H9 (cell line): ENCODE data around the gene NOXA1. TPM values are rescaled to one million over a fixed set of nuclear protein-coding genes. Genes with fewer than 3 reads are reported as not detected.

Experiments used
- DNase-seq: peaks from one replicate; pipeline ENCODE4 v3.0.0-alpha.2; 2017
- H2AFZ ChIP-seq: one replicate; pipeline ENCODE4 v1.6.1; 2013; ENCODE audit warnings: mild to moderate bottlenecking, low read length, control low read depth, moderate library complexity
- H2AK5ac ChIP-seq: 2 replicates; pipeline ENCODE4 v1.6.1; 2013; ENCODE audit warnings: low read length, control low read depth, mixed read lengths; ENCODE audit not compliant: insufficient read length
- H2BK120ac ChIP-seq: one replicate; pipeline ENCODE4 v1.6.1; 2013; ENCODE audit warnings: low read depth, mild to moderate bottlenecking, low read length, control low read depth, inconsistent platforms; ENCODE audit not compliant: poor library complexity, severe bottlenecking
- H2BK12ac ChIP-seq: 2 replicates; pipeline ENCODE4 v1.6.1; 2013; ENCODE audit warnings: low read length, control low read depth, mixed read lengths, low read depth; ENCODE audit not compliant: insufficient read length
- H2BK15ac ChIP-seq: 2 replicates; pipeline ENCODE4 v1.6.1; 2013; ENCODE audit warnings: low read depth, low read length, control low read depth
- H2BK20ac ChIP-seq: one replicate; pipeline ENCODE4 v1.6.1; 2013; ENCODE audit warnings: low read depth, mild to moderate bottlenecking, low read length, control low read depth, inconsistent platforms; ENCODE audit not compliant: poor library complexity, severe bottlenecking
- H2BK5ac ChIP-seq: 2 replicates; pipeline ENCODE4 v1.6.1; 2013; ENCODE audit warnings: low read length, control low read depth, mixed read lengths; ENCODE audit not compliant: insufficient read length
- H3K14ac ChIP-seq: 2 replicates; pipeline ENCODE4 v1.6.1; 2013; ENCODE audit warnings: low read length, control low read depth; ENCODE audit not compliant: insufficient read depth
- H3K18ac ChIP-seq: 2 replicates; pipeline ENCODE4 v1.6.1; 2013; ENCODE audit warnings: low read depth, mild to moderate bottlenecking, mixed read lengths, low read length, control low read depth; ENCODE audit not compliant: insufficient read length
- H3K23ac ChIP-seq: 2 replicates; pipeline ENCODE4 v1.6.1; 2013; ENCODE audit warnings: low read length, control low read depth, mixed read lengths, low read depth; ENCODE audit not compliant: insufficient read length
- H3K23me2 ChIP-seq: 2 replicates; pipeline ENCODE4 v1.6.1; 2013; ENCODE audit warnings: low read depth, mild to moderate bottlenecking, mixed read lengths, low read length, control low read depth; ENCODE audit not compliant: insufficient read length, poor library complexity, severe bottlenecking
- H3K27ac ChIP-seq: 2 replicates; pipeline ENCODE4 v1.5.1; 2013; ENCODE audit warnings: low read length, control low read depth, mixed read lengths, low read depth; ENCODE audit not compliant: insufficient read length
- H3K27me3 ChIP-seq: 2 replicates; pipeline ENCODE4 v1.6.1; 2013; ENCODE audit warnings: low read length, control low read depth, inconsistent platforms; ENCODE audit not compliant: insufficient read depth
- H3K4ac ChIP-seq: 2 replicates; pipeline ENCODE4 v1.6.1; 2013; ENCODE audit warnings: low read depth, mild to moderate bottlenecking, control low read depth, inconsistent platforms, low read length, moderate library complexity
- H3K4me1 ChIP-seq: 2 replicates; pipeline ENCODE4 v1.6.1; 2013; ENCODE audit warnings: low read length, control low read depth, inconsistent platforms; ENCODE audit not compliant: insufficient read depth
- H3K4me2 ChIP-seq: 2 replicates; pipeline ENCODE4 v1.6.1; 2013; ENCODE audit warnings: low read length, control low read depth, mixed read lengths; ENCODE audit not compliant: insufficient read length, insufficient read depth
- H3K56ac ChIP-seq: 2 replicates; pipeline ENCODE4 v1.6.1; 2013; ENCODE audit warnings: low read depth, mild to moderate bottlenecking, mixed read lengths, low read length, control low read depth; ENCODE audit not compliant: insufficient read length
- H3K79me1 ChIP-seq: 2 replicates; pipeline ENCODE4 v1.6.1; 2013; ENCODE audit warnings: low read depth, mild to moderate bottlenecking, moderate library complexity, low read length, control low read depth, inconsistent platforms; ENCODE audit not compliant: insufficient read depth, poor library complexity, severe bottlenecking
- H3K79me2 ChIP-seq: 2 replicates; pipeline ENCODE4 v1.6.1; 2013; ENCODE audit warnings: low read length, control low read depth, inconsistent platforms; ENCODE audit not compliant: insufficient read depth
- H3K9ac ChIP-seq: 2 replicates; pipeline ENCODE4 v1.6.1; 2013; ENCODE audit warnings: low read length, control low read depth, mixed read lengths; ENCODE audit not compliant: insufficient read length; ENCODE audit errors: extremely low read depth
- H3K9me3 ChIP-seq: one replicate; pipeline ENCODE4 v1.6.1; 2013; ENCODE audit warnings: low read depth, low read length, inconsistent platforms; ENCODE audit not compliant: control insufficient read depth
- H3T11ph ChIP-seq: one replicate; pipeline ENCODE4 v1.6.1; 2013; ENCODE audit warnings: mild to moderate bottlenecking, low read length, control low read depth, inconsistent platforms
- H4K20me1 ChIP-seq: one replicate; pipeline ENCODE4 v1.6.1; 2013; ENCODE audit not compliant: control insufficient read depth, insufficient read length, insufficient read depth
- H4K5ac ChIP-seq: 2 replicates; pipeline ENCODE4 v1.6.1; 2013; ENCODE audit warnings: low read depth, mild to moderate bottlenecking, mixed read lengths, low read length, control low read depth; ENCODE audit not compliant: insufficient read length
- H4K8ac ChIP-seq: replicated peaks from 2 replicates; pipeline ENCODE4 v1.6.1; 2013; ENCODE audit warnings: low read length, control low read depth, mixed read lengths, low read depth; ENCODE audit not compliant: insufficient read length
- H4K91ac ChIP-seq: 2 replicates; pipeline ENCODE4 v1.6.1; 2013; ENCODE audit warnings: low read depth, mild to moderate bottlenecking, moderate library complexity, mixed read lengths, low read length, control low read depth; ENCODE audit not compliant: insufficient read length
- H3K27ac Mint-ChIP-seq, 3 experiments: 2 replicates in 2 of 3; 3 replicates in 1 of 3; pipeline ENCODE4 v1.8.0; 2020 to 2021; ENCODE audit warnings: mixed read lengths in 3 of 3, mild to moderate bottlenecking in 1 of 3, moderate library complexity in 1 of 3
- H3K27me3 Mint-ChIP-seq: 2 replicates; pipeline ENCODE4 v1.8.0; 2021; ENCODE audit warnings: low read depth, mild to moderate bottlenecking, moderate library complexity, mixed read lengths
- H3K36me3 Mint-ChIP-seq, 3 experiments: 2 replicates in 2 of 3; 3 replicates in 1 of 3; pipeline ENCODE4 v1.8.0; 2020 to 2021; ENCODE audit warnings: low read depth in 3 of 3, mixed read lengths in 3 of 3; ENCODE audit not compliant: insufficient read depth in 1 of 3
- H3K4me1 Mint-ChIP-seq, 2 experiments: 2 replicates each; pipeline ENCODE4 v1.8.0; 2020; ENCODE audit warnings: mixed read lengths in 2 of 2
- H3K4me3 Mint-ChIP-seq, 2 experiments: 2 replicates in 1 of 2; 3 replicates in 1 of 2; pipeline ENCODE4 v1.8.0; 2020 to 2021; ENCODE audit warnings: mild to moderate bottlenecking in 2 of 2, mixed read lengths in 2 of 2, moderate library complexity in 1 of 2
- H3K9me3 Mint-ChIP-seq, 2 experiments: 2 replicates in 1 of 2; 3 replicates in 1 of 2; pipeline ENCODE4 v1.8.0; 2020; ENCODE audit warnings: mild to moderate bottlenecking in 2 of 2, mixed read lengths in 2 of 2, moderate library complexity in 1 of 2
- WGBS: extraction: QIAGEN DNeasy Blood & Tissue Kit; methylation state at CpG from one replicate; pipeline ENCODE4 v1.1.7; 2013; ENCODE audit warnings: missing lambda C conversion rate, low lambda C conversion rate, mixed read lengths; ENCODE audit not compliant: insufficient read length; ENCODE audit errors: extremely low coverage; 5-methylcytosine and 5-hydroxymethylcytosine counted together
- total RNA-seq: library from RNA; stranded (reverse); gene quantifications from 2 replicates; pipeline ENCODE4 v1.2.1, GENCODE V29; 2021
- TF ChIP-seq, protein P1 (sequence below): fragments of 200-600 bp; sonication (generic); conservative IDR thresholded peaks from 3 replicates; pipeline ENCODE4 v1.8.0; 2021; ENCODE audit warnings: antibody characterized with exemption, mild to moderate bottlenecking

The NOXA1 gene
- total RNA-seq, 1 experiment from 2014 or later, result 2.0 TPM

- WGBS, result no CpG with 5 or more reads among the region's 15 CpGs
- Histone ChIP-seq H3K56ac (no peak overlapping the region), H3K23ac (no peak overlapping the region), H4K8ac (no peak overlapping the region), H3K4me1 (no peaks in the 10 kb centered on the region), H3K9me3 (no peaks in the 10 kb centered on the region), H4K20me1 (no peaks in the 10 kb centered on the region), H3K4me2 (no peak overlapping the region), H3K4ac (no peak overlapping the region), H3K23me2 (no peaks in the 10 kb centered on the region), H3K9ac (no peak overlapping the region), H3K27ac (no peak overlapping the region), H2BK120ac (no peak overlapping the region), H2AK5ac (no peak overlapping the region), H4K91ac (no peak overlapping the region), H3T11ph (no peak overlapping the region), H2BK12ac (no peak overlapping the region), H3K79me2 (no peaks in the 10 kb centered on the region), H2BK5ac (no peak overlapping the region), H2BK20ac (no peak overlapping the region), H3K79me1 (no peaks in the 10 kb centered on the region), H2BK15ac (no peak overlapping the region), H2AFZ (no peak overlapping the region), H4K5ac (no peak overlapping the region), H3K27me3 (no peaks in the 10 kb centered on the region), H3K14ac (no peak overlapping the region), H3K18ac (no peak overlapping the region)
- H3K27me3 Mint-ChIP-seq, result no peaks in the 10 kb centered on the region; the same call in 1 of the 2 replicates
- peaks cover 0 to under 1% of the 10 kb centered on the region in 2 experiments; a peak in 1 of 5 replicates for H3K9me3 Mint-ChIP-seq
- peaks cover 0 to 8% (median 4%) of the 10 kb centered on the region in 3 experiments; a peak in 4 of 7 replicates for H3K36me3 Mint-ChIP-seq
- H3K27ac Mint-ChIP-seq, result no peak overlapping the region
- TF ChIP-seq, protein P1, sequence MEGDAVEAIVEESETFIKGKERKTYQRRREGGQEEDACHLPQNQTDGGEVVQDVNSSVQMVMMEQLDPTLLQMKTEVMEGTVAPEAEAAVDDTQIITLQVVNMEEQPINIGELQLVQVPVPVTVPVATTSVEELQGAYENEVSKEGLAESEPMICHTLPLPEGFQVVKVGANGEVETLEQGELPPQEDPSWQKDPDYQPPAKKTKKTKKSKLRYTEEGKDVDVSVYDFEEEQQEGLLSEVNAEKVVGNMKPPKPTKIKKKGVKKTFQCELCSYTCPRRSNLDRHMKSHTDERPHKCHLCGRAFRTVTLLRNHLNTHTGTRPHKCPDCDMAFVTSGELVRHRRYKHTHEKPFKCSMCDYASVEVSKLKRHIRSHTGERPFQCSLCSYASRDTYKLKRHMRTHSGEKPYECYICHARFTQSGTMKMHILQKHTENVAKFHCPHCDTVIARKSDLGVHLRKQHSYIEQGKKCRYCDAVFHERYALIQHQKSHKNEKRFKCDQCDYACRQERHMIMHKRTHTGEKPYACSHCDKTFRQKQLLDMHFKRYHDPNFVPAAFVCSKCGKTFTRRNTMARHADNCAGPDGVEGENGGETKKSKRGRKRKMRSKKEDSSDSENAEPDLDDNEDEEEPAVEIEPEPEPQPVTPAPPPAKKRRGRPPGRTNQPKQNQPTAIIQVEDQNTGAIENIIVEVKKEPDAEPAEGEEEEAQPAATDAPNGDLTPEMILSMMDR, result no peak
- no peaks in the 10 kb centered on the region for H3K4me1 Mint-ChIP-seq
- DNase-seq, result no peak
- no peak overlapping the region for H3K4me3 Mint-ChIP-seq
Observed at GRCh38 chr9:137396227-137396626, 27.0 kb upstream of the NOXA1 start.
